NCI-H526 treated with DMSO at 0.1 percent for 48 hours (cell line): ENCODE data around the gene CTNNA2.

Source experiments
- DNase-seq: peaks from one replicate; lab custom pipeline; 2025; lab: John Stamatoyannopoulos, UW

The CTNNA2 gene

GRCh38 chr2:79789811-79790210 lies 277.0 kb downstream of the CTNNA2 start:
- DNase-seq, result no peak

- DNase-seq, result peak; percentile 75
Observed at GRCh38 chr2:79792090-79792489, 279.2 kb downstream of the CTNNA2 start.

DNA sequence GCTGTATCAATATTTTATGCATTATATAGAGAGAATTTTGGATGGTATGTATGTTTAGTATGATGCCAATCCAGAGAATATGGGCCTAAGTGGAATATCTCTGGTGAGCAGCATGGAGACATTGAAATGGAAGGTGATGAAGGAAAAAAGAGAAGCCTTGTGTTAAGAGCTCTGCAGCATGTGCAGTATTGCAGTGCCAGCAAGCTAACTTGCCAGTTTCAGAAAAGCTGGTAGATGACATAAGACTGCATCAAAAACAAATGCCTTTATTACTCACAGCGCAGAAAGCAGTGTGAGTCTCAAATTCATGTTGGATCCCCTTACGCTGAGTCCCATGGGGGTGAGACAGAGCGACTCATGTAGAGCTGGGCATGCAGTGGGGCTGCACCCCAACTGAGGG lies 280.2 kb downstream of the CTNNA2 start:
- DNase-seq, result no peak

GRCh38 chr2:79796641-79797040 lies 283.8 kb downstream of the CTNNA2 start:
- no peak for DNase-seq

GRCh38 chr2:79798776-79799175 lies 285.9 kb downstream of the CTNNA2 start:
- no peak for DNase-seq

GRCh38 chr2:79799729-79800128 lies 286.9 kb downstream of the CTNNA2 start:
- DNase-seq, result no peak

GRCh38 chr2:79801082-79801481 lies 288.2 kb downstream of the CTNNA2 start:
- no peak for DNase-seq

DNA sequence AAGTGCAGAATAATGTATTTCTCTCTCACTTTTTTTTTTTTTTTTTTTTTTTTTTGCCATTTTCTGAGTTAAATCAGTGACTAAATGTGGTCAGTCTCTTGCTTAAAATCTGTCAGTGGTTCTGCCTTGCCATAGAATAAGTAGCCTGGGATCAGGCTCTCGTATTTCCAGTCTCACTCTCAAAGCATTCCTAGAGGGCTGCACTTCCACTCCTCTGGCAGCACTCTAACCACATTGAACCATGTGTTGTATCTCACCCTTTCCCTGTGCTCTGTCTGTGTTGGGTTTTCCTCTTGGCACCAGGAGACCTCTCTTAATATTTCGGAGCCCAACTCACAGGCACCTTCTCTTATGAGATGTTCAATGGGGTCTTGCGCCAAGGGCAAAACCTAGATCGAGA lies 304.4 kb downstream of the CTNNA2 start:
- DNase-seq, result no peak

- DNase-seq, result no peak
Observed at GRCh38 chr2:79820281-79820680, 307.4 kb downstream of the CTNNA2 start.

DNA sequence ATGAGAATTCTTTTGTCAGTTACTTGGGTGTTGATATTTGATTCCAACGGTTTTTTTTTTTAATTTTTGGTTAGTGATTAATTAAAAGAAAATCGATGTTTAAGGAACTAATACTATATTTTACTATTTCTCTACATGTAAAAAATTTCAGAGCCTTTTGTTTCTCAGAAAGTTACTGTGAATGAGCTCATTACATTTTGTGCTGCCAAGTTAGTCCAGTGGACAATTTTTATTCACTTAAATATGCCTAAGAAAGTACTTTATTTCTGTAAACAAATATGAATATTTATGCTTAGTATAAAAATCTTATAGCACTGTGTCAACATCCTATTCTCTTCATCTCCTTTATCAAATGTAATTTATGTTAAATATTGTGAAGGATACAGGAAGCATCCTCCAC lies 309.3 kb downstream of the CTNNA2 start:
- DNase-seq, result no peak

DNA sequence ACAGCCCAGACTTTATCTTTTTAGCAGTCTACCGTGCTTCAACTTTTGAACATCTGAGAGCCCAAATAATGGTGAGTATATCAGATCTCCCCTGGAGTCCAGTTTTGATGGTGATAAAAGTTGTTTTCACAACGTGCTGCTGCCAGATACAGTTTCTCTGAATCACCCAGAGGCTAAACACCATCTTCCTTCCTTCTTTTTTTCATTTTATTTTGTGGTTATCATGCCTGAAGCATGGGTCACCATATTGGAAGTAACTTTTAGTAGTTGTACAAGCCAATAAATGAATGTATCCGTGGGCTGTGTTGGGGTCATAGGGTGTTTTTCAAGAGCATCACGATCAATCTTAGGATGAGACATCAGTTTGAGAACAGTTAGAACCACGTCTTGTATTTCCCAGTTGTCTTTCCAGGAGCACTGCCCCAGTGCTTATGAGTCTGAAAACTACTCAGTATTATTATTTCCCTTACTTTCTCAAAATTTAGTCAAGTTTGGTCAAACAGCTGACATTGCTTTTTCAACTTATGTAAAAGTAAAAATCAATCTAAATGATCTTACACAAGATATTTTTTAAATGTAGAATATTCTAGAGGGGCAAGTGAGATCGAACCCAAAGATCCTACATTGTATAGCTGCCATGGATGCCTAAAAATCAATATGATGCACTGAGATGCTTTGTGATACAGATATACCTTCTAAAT lies 311.4 kb downstream of the CTNNA2 start:
- DNase-seq, result no peak

GRCh38 chr2:79827881-79828280 lies 315.0 kb downstream of the CTNNA2 start:
- no peak for DNase-seq

DNA sequence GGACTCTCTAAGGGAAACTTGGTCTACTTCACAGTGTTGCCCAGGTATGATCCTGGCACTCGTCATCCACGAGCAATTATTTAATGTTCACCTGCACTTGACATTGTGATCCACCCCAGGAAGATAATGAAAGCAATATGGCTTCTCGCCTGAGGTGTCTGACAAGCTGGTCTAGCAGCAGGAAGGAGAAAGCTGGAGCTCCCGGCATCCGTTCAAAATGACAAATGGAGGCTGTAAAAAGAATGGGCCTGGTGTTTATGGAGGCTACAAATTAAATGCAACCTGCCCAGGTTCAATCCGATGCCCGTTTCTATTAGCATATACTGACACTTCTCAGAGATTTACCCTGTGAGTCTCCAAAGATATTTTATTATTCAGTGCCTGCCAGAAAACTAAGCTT lies 317.6 kb downstream of the CTNNA2 start:
- DNase-seq, result no peak

GRCh38 chr2:79831961-79832360 lies 319.1 kb downstream of the CTNNA2 start:
- DNase-seq, result no peak

DNA sequence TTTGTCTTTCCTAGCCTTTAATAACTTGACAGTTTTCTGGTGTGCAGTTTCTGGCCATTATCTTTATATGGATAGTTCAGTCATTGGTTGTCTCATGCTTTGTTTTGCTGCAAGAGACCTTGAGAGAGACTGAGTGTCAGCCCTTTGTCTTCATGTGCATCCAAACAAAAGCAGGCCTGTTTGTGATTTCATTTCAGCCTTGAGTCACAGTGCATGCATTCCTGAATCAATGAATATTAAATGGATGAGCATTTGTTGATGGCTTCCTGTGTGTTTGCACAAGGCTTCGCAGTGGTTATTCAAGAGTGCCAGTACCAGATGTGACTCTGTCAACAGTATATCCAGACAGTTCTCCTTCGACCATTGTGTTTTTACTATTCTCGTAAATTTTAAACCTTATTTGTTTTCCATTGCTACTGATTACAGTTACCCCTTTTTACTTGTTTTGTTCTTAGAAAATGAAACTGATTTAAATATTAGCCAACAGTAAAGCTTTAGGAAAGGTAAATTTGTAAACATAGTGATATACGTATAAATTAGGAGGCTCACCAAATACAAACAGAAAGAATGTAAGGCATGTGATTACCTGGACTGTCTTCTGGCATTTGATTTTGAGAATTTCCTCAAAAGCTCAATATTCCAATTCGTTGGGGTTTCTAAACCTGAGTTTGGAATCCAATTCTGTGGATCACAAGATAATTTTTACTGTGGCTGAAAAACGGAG lies 319.8 kb downstream of the CTNNA2 start:
- peak; percentile 64 for DNase-seq

DNA sequence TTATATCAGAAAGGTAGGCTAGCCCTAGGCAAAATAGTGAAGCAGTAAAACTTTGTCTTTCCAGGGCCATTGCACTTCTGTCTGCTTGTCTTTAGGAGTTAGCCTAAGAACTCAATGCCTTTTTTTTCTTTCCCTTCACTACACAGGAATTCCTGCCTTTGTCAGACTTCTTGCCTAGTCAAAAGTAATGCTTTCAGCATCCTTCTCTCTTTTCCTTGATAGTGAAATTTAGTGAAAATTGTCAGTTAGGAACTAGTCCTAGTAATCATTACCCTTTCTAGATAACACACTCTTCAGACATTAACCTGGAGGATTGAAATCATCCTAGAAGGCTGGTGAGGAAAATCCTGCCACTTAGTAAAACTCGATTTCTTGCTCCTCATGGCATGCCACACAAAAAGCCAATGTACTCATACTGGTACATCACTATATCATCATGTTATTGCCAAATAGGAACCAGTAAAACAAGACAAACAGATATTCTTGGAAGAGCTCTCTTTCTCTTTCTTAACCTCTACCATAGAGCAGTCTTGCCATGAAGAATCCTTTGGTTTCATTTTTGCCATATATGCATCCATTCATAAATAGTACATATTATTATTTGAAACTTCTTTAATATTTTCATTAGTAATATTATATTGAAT lies 320.5 kb downstream of the CTNNA2 start:
- no peak for DNase-seq

GRCh38 chr2:79835911-79836310 lies 323.1 kb downstream of the CTNNA2 start:
- no peak for DNase-seq

GRCh38 chr2:79844011-79844410 lies 331.2 kb downstream of the CTNNA2 start:
- DNase-seq, result no peak

DNA sequence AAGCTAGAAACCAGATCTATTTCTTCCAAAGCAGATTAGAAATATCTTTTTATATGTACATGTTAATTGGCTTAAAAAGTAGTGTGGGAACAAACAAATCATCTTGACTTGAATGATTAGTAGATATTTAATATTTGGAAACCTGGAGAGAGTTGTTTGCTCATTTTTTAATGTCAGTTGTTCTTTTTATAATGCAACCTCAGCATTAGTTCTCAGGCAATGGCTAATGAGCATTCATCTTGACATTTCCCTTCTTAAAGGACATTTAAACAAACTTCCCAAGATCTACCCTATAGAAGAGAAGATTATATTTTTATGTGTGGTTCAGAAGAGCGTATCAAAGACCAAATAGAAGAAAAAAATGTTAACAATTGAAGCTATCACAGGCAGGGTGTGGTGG lies 334.0 kb downstream of the CTNNA2 start:
- DNase-seq, result no peak

GRCh38 chr2:79849241-79849640 lies 336.4 kb downstream of the CTNNA2 start:
- DNase-seq, result no peak

GRCh38 chr2:79849949-79850348 lies 337.1 kb downstream of the CTNNA2 start:
- DNase-seq, result no peak

GRCh38 chr2:79850912-79851311 lies 338.1 kb downstream of the CTNNA2 start:
- no peak for DNase-seq

GRCh38 chr2:79855264-79856006 lies 342.6 kb downstream of the CTNNA2 start:
- peak; percentile 65 for DNase-seq
